GM18526 (cell line): ENCODE measurements around the gene SURF2.

Experiments used
- POLR2A ChIP-seq: IDR thresholded peaks from 3 replicates; pipeline ENCODE4 v1.6.1; 2011; ENCODE audit not compliant: insufficient read length; ENCODE audit errors: extremely low read depth

SURF2 gene

DNA sequence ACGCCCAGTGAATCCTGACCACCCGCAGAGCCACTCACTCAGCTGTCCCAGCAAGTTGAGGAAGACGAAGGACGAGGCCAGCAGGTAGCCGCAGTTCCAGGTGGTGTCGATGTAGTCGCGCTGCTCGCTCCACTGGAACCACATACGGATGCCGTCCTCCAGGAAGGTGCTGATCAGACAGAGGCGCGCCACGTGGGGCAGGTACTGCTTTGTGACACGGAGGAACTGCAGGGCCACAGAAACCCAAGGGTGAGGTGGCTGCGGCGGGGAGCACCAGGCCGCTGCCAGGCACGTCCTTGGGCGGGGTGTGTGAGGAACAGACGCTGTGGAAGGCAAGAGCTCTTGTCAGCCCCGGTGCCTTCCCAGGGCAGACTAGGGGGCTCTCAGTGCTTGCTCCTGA, 10.9 kb downstream of the SURF2 start:
- TF ChIP-seq POLR2A = no peak

DNA sequence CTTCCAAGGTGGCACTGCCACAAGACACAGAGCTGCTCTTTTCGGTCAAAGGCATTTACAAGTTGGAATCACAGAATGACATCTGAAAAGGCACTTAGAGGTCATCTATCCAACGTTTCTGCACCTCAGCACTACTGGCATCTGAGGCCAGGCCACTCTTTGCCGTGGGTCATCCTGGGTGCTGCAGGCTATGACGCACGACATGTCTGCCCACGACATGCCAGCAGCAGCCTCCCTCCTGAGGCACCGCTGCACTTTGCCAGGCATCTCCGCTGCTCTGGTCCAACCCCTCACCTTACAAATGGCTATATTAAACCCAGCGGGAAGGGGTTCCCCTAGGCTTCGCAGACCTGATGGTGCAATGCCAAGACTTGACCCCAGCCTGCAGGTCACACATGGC, 11.4 kb downstream of the SURF2 start:
- no peak for TF ChIP-seq POLR2A

DNA sequence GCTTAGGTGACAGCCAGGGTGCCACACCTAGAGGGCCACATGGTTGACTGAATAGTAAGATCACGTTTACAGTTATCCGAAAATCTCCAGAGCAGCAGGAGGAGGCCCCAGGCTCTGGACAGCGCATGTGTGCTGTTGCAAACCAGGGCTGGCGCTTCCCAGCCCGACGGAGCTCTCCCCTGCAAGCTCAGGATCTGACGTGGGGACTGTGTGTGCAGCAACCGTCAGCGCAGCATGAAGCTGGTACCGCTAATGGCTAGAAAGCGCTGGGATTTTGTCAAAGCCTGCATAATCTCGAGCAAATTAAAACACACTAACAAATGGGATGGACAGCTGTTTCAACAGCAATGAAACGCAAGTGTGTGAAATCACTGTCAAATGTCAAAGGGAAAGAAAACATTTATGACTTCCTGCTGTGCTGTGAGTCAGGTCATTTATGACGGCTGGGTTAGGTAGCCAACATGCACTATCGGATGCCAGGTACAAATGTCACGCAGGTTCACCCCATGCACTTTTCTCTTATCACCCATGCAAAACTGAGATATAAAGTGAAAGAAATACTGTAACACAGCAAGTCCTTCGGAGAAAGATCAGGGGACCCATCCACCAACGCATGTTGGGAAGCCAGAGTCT, 12.0 kb downstream of the SURF2 start:
- no peak for TF ChIP-seq POLR2A

DNA sequence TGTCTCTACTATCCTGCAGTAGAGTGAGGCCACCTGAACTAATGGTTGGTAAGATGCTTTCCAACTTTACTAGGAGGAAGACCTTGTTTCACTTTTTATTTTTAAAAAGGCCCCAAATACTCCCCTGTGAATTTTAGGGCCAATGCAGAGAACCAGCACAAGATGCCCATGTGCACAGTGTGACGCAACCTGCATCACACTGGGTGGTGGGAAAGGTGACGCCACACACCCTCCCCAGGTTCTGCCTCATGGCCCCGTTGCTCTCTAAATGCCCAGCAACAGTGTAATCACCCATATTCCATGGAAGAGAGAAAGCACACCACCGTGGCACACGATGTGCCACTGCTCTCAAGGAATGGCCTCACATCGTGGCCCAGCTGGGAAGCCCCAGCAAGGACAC, 13.1 kb downstream of the SURF2 start:
- no peak for TF ChIP-seq POLR2A

DNA sequence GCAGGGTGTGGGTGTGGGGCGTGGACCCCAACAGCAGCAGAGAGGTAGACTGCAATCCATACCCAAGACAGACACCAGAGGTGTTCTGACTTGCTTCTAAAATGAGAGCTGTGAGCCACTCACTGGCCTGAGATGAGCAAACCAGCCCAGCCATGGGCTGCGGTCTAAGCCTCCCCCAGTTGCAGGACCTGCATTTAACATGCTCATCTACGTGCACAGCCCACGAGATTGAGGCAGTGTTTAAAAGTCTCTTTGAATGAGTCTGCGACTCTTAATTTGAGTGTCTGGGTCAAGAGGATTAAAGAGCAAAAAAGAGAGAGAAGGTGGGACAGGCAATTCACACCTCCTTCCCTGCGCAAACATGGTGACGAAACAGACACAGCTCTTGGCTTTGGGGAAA, 13.6 kb downstream of the SURF2 start:
- TF ChIP-seq POLR2A = no peak

DNA sequence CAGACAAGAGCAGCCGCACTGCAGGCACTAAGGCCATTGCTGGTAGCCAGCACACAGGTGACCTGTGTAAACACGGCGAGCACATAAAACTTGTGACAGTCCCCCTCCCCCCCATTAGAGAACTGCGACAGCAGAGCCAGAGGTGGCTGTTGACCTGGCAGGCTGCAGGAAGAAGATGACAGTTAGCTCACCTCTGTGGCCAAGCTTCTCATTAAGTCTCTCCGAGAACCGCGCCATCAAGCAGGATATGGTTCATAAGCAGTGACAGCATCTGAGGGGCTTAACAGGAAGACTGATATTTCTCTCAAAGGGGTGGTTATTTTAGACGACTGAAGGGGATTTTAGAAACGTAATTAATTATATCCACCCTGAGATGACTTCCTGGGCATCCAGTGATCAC, 14.3 kb downstream of the SURF2 start:
- no peak for TF ChIP-seq POLR2A

DNA sequence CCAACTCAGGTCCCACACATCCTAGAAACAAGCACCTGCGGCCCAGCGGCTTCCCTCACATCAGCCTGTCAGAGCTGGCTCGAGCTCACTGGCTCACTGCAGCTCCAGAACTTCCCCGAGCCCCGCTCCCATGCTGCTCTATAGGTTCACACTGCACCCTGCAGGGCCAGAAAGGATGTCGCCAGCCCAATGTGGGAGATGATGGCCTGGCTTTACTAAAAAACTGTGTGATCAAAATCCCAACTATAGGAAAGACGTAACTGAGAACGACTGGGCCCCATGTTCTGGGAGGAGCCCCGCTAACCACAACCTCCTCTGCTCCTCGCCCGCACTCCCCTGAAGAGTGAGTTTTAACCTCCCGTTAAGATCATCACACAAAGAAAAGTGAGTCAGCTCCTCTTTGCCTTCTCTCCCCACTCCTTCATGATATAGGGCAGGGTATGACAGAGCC, 14.9 kb downstream of the SURF2 start:
- no peak for TF ChIP-seq POLR2A

DNA sequence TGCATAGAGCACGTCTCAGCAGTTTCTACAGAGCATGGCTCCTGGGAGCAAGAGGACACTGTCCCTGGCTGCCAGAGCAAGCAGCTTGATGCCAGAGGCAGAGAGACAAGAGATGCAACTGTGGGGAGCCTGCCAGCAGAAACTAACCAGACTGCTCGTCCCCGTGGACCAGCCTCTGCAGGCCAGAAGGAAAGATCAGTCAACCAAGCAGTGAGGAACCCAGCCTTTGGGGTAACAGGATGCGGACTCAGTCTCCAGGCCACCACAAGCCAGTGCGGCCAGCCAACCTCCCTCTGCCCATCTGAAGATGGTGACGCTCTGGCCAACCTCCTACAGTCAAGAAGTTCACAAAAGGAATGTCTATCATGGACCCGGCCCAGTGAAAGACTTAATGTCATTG, 15.8 kb downstream of the SURF2 start:
- no peak for TF ChIP-seq POLR2A

DNA sequence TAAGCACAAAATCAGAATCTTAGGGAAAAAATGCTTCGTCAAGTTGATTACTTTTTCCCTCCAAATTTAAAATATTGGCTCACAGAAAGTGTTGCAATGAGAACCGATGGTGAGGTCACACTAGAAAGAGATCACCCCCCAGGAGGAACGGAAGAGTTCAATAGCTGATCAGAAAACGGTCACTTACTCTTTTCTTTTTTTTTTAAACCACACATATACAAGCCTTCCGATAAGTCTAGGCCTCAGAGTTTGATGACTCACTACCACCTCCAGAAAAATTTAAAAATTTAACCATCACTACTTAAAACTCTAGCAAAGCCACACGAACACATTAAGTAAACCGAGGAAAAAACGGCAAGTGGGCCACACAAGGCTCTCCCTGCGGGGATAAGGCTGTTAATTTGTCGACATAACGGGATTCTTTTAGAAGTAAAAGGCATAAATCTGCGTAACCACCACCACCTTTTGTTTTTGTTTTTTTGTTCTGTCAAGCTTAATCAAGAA, 18.3 kb downstream of the SURF2 start:
- no peak for TF ChIP-seq POLR2A

DNA sequence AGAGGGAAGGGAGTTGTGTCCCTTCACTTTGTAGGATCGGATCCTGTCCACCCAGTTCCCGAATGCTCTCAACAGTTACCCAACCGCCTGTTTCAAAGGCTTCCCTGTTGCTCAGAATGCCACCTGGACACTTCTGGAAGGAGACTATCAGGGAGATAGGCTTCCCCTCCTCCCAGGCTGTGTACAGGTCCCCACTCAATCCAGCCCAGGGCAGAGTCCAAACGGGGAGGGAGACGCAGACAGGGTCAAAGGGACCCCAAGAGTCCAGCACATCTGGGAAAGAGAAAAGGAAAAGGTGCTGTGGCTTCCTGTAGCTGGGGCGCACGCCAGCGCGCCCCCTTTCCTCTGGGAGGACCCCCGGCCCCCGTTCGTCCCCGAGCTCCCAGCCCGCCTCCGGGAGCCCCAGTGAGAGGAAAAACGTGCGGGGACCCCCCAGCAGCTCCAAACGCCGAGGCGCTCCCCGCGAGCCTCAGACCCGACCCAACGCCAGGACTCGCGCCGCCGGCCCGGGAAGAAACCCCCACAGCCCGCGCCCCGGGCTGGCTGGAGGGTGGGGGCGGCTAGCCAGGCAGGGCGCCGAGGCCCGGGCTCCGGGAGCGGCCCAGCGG, 18.9 kb downstream of the SURF2 start:
- no peak for TF ChIP-seq POLR2A

DNA sequence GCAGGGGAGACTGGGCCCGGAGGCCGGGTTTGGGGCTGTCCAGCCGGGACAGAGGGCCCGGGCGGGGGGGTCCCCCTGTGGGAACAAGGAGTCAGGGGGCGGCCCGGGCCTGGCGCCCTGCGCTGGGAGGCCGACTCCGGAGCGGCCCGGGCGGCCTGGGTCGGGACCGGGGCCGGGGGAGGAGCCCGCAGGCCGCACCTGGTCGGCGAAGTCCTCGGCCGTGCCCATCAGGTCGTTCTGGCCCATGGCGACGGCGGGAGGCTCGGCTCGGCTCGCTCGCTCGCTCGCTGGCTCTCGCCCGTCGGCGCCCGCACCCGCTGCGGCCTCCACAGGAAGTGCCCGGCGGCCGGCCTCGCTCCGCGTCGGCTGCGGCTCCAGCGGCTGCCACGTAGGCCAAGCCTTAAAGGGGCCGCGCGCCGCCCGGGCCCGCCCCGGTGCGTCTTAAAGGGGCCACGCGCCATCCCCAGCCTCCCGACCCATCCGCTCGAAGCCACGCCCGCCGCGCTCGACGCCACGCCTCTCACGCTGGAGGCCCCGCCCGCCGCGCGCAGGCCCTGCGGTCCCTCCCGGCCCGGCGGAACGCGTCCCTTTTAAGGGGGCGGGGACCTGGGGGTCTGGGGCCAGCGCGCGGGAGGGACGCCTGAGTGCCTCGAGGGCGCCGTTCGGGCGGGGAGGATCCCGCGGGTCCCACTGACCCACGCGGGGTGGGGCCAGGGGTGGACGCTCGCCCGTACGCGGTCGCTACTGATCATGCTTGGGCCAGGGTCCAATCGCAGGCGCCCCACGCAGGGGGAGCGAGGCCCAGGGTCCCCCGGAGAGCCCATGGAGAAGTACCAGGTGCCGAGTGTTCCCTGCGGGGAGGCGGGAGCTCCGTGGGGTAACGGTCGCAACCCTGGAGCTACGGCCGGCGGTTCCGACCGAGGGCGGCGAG, 19.6 kb downstream of the SURF2 start, which contains the start of the genes STKLD1 and SURF4:
Gene STKLD1, plus strand, starts transcription at position 643 of the 931 bp plus-strand sequence. Its CDS starts 108 bp downstream, at position 751.
Gene SURF4, minus strand, starts transcription at position 337 of the 931 bp plus-strand sequence. Its CDS starts 91 bp downstream, at position 246.
- peak; percentile 91 for TF ChIP-seq POLR2A

DNA sequence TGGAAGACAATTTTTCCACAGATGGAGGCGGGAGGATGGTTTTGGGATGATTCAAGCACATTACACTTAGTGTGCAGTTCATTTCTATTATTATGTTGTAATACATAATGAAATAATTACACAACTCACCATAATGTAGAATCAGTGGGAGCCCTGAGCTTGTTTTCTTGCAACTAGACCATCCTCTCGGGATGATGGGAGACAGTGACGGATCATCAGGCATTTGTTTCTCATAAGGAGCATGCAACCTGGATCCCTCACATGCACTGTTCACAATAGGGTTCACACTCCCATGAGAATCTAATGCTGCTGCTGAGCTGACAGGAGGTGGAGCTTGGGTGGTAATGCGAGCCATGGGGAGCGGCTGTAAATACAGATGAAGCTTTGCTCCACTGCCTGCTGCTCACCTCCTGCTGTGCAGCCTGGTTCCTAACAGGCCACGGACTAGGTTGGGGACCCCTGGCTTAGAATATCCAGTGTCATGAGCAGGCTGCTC, 21.4 kb downstream of the SURF2 start:
- TF ChIP-seq POLR2A = no peak

DNA sequence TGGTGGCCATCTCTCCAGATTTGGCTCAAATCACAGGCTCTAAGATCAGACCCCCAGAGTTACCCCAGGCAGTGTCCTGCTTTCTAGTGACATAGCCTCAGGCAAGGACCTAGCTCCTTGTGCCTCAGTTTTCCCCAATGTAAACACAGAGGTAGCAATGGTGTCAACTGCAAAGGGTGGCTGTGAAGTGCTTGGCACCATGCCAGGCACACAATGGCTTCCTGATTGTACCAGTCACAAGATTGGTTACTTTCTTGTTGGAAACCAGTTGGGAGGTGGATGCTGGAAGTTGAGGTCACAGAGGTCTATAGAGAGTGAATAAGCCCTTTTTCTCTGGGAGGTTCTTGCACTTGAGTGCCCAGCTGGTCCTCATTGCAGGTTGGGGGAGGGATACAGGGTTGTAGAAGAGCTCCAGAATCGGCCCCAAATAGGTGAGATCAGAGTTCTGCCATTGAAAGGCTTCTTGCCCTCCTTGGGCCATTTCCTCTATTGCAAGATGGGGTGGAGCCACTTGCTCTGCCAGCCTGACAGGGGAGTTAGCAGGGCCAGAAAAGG, 22.1 kb downstream of the SURF2 start:
- no peak for TF ChIP-seq POLR2A

DNA sequence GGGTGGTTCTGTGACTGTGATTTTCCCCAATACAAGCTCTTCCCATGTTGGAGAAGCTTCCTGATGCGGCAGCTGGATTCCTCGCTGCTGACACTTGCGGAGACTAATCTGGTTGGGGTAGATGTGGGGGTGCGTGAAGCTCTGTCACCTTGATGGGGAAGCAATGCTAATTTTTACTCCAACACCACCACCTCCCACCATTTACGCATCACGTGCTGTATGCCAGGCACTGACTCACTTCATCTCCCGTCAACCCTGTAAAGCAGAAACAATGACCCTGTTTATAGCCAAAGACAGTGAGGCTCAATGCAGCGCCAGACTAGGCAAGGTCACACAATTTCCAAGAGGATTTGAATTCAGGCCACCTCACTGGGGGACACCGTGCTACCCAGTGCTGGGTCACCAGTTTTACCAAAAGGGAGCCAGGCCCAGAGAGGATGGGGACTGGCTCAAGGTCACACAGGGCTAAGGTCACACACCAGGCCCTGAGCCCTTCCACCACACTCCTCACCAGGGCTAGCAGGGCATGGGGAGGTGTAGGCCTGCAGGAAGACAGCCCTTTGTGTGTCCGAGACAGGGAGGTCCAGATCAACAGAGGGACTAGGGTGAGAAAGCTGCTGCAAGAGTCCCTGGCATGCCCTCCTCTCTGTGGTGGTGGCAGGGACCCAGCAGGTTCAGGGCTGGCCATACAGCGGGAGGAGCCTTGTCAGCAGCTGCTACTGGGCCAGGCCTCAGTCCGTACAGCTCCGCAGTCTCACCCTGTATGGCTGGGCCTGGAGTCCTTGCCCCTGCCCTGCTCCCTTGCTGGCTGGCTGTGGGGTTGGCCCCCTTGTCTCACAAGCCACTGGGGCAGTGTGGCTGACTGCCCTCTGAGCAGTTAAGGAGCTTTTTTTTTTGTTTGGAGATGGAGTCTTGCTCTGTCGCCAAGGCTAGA, 23.1 kb downstream of the SURF2 start:
- TF ChIP-seq POLR2A = no peak
